Mucosa of descending colon (tissue), 3 donors: ENCODE results near the gene LYPD6. TPM values are rescaled to one million over a fixed set of nuclear protein-coding genes. Genes with fewer than 3 reads are reported as not detected.
A peak's percentile ranks its signal among the peaks of the same experiment; 100 is the strongest.

Source experiments
- ATAC-seq: fragments of 200-7000 bp; cut with Tn5 transposase; one replicate; pipeline ENCODE4 v1.9.1; 2020; ENCODE audit warnings: mild to moderate bottlenecking, moderate library complexity
- DNase-seq, 3 donors: peaks; one replicate each; pipeline ENCODE4 v3.0.0-alpha.2; 2020
- H3K36me3 ChIP-seq: fragments of 200-600 bp; one replicate; pipeline ENCODE4 v1.8.0; 2021; ENCODE audit warnings: low read depth, mild to moderate bottlenecking
- H3K4me1 ChIP-seq: fragments of 200-600 bp; one replicate; pipeline ENCODE4 v1.8.0; 2021; ENCODE audit warnings: low read depth, mild to moderate bottlenecking
- H3K4me3 ChIP-seq: fragments of 200-600 bp; one replicate; pipeline ENCODE4 v1.8.0; 2021; ENCODE audit warnings: mild to moderate bottlenecking
- H3K9me3 ChIP-seq: fragments of 200-600 bp; one replicate; pipeline ENCODE4 v1.8.0; 2021; ENCODE audit warnings: mild to moderate bottlenecking
- intact Hi-C, 2 donors: fragments of 100-400 bp; cut with DNase I in 1 of 2; cut with micrococcal nuclease in 1 of 2; formaldehyde crosslinking; loops; one replicate each; pipeline versions ENCODE4 v1.11.0 to v1.11.1; 2022; cut with DNase I, micrococcal nuclease
- total RNA-seq, 3 donors: library from RNA; stranded (reverse); fragmentation: NEBNext Ultra II Directional in 2 of 3; extraction: Animal tissue kit (Norgen Biotek cat#: 25700) in 2 of 3; gene quantifications; one replicate each; pipeline versions ENCODE4 v1.2.1 to v1.2.4, GENCODE V29; 2021 to 2023
- TF ChIP-seq, protein P1 (sequence below): fragments of 200-600 bp; IDR thresholded peaks from one replicate; pipeline ENCODE4 v1.8.0; 2022; ENCODE audit warnings: antibody characterized with exemption, mild to moderate bottlenecking
- donor health status: DM: no; HTN: no; CAD: no; lungs with moderate emphysema.
- donor health status: DM: no; HTN: no; CAD: no.
- donor health status: DM: no; HTN: yes; CAD: no.

Gene LYPD6
- total RNA-seq, 3 donors from 2014 or later: 2.0 to 2.4 (median 2.2) TPM

DNA sequence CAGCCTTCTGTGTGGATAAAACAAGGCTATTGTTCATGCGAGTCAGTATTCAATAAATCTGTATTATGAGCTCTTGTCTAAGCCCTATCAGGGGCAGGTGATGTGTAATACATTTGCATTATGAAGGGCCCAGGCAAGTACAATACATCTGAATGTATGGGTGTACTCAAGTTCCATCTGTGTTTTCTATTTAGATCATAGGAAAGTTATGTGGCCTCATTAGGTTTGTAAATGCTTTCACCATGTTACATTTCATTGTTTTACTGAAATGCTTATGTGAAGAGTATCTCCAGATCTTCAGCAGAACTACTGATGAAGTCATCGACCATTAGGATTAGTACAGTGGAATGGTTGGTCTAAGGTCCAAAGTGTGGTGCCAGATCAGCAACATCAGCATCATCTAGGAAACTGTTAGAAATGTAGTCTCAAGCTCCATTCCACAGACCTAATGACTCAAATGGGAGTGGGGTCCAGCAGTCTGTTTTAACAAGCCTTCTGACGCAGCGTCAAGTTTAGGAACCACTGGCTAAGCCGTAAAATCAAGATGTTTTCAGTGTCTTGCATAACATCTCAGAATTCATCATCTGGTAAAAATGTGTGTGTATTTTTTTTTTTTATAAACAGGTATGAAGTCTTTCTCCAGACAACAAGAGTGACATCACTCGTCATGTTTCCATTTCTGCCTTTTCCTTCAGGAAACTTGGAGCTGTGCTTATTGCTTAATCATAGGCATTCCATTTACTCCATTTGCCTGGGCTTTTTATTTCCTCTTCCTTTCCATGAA lies 80.5 kb downstream of the LYPD6 start:
- DNase-seq (no peak), ATAC-seq (peak; percentile 48)
- Histone ChIP-seq H3K36me3 (no peaks in the 10 kb centered on the region), H3K4me3 (no peak overlapping the region), H3K4me1 (no peaks in the 10 kb centered on the region), H3K9me3 (no peaks in the 10 kb centered on the region)
- TF ChIP-seq, protein P1, sequence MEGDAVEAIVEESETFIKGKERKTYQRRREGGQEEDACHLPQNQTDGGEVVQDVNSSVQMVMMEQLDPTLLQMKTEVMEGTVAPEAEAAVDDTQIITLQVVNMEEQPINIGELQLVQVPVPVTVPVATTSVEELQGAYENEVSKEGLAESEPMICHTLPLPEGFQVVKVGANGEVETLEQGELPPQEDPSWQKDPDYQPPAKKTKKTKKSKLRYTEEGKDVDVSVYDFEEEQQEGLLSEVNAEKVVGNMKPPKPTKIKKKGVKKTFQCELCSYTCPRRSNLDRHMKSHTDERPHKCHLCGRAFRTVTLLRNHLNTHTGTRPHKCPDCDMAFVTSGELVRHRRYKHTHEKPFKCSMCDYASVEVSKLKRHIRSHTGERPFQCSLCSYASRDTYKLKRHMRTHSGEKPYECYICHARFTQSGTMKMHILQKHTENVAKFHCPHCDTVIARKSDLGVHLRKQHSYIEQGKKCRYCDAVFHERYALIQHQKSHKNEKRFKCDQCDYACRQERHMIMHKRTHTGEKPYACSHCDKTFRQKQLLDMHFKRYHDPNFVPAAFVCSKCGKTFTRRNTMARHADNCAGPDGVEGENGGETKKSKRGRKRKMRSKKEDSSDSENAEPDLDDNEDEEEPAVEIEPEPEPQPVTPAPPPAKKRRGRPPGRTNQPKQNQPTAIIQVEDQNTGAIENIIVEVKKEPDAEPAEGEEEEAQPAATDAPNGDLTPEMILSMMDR: no peak
- intact Hi-C loops: no loop called here

DNA sequence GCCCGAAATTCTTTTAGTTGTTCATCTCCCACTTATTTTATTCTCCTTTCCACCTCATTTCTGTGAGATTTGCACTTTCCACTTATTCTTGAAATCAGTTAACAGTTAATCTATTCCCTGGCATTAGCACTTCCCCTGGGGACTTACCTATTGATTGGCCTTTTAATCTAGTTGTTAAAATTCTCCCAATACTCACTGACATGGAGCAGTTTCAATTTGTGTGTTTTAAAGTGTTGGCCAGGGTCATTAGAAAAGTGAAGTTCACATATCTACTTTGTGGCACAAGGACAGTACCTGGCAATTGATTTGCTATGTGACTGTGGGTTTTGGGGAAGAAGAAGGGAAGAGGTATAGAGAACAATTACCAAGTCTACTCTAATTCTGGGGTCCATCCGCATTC lies 83.1 kb downstream of the LYPD6 start:
- H3K9me3 ChIP-seq: no peaks in the 10 kb centered on the region
- DNase-seq (no peak), ATAC-seq (no peak)
- TF ChIP-seq, protein P1: no peak
- H3K4me1 ChIP-seq: no peaks in the 10 kb centered on the region
- intact Hi-C loops: no loop called here
- H3K36me3 ChIP-seq: no peaks in the 10 kb centered on the region
- no peak overlapping the region for H3K4me3 ChIP-seq

DNA sequence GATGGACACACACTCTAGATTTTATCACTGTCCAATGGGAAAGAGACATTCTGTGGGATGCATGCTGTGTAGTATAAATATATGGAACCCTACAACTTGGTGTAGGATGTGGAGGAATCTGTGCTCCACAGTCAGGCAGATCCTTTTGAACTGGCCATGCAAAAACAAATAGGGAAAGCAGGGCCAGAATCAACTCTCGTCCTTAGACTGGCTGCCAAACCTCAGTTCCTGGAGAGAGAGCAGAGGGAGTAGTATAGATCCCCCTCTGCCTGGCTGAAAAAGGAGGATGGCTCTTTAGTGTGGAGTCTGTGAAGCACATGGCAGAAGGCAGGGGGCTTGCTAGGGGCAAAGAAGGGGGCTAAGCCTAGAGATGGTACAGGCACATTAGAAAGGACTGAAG lies 84.7 kb downstream of the LYPD6 start:
- TF ChIP-seq, protein P1: no peak
- H3K4me3 ChIP-seq: no peak overlapping the region
- DNase-seq (no peak), ATAC-seq (no peak)
- H3K36me3 ChIP-seq: no peaks in the 10 kb centered on the region
- no peaks in the 10 kb centered on the region for H3K4me1 ChIP-seq
- no peaks in the 10 kb centered on the region for H3K9me3 ChIP-seq
- intact Hi-C loops: no loop called here

DNA sequence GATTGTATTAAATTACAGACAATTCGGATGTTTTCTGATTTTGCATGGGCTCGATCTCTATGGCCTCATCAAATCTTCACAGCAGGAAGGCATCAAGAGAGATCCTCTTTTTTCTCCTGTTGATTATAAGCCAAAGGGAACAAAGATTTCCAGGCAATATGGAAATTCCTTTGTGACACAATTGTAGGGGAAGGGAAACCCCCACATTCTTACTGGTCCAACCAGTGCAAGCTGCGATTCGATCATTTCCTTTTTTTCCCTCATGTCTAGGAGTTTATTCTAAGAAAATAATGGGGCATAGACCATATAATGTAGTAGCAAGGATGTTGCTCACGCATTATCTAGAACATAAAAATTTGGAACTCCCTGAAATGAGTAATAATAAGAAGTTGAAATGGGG lies 87.7 kb downstream of the LYPD6 start:
- Histone ChIP-seq H3K4me1 (peaks cover 5% of the 10 kb centered on the region), H3K4me3 (no peak overlapping the region), H3K9me3 (no peaks in the 10 kb centered on the region), H3K36me3 (no peaks in the 10 kb centered on the region)
- TF ChIP-seq, protein P1: no peak
- DNase-seq (no peak), ATAC-seq (no peak)
- intact Hi-C loops: no loop called here

DNA sequence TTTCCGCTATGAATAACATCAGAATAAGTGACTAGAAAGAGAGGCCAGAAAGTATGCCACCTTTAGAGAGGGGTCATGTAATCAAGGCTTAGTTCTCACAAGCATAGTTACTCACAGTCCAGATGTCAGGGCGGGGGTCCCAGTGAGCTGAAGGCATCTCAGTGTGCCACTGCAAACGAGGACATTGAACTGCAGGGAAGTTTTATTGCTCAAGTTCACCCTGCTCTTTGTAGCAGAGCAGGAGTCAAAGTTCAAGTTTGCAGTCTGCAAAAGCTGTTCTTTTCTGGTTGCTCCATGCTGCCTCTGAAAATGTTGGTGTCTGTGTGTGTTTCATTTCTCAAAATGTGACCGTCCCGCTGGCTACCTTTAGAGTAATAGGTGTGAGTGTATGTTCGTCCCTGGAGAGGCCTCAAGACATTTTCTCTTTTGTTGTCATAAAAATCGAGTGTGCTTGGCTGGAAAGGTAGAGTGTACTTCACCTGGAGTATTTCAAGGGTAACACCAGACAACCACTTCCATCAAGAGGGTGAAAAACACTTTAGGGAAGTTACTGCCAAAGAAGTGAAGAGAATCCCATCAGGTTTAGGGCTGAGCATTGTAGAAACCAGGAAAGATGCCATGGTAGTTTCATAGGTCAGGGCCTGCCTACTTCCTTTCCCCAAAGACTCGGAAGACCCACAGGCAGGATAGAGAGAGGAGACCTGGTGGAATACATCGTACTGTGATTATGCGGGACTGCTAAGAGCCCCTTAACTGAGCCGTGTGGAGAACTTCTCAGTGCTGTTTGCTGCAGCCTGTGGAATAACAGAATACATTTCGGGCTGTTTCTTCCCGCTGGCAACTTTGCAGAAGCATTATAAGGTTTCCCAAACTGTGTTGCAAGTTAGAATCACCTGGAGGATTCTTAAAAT lies 89.9 kb downstream of the LYPD6 start:
- TF ChIP-seq, protein P1: no peak
- Histone ChIP-seq H3K4me3 (no peak overlapping the region), H3K36me3 (no peaks in the 10 kb centered on the region), H3K9me3 (no peaks in the 10 kb centered on the region), H3K4me1 (peaks cover 5% of the 10 kb centered on the region)
- ATAC-seq (peak; percentile 87), DNase-seq (peak in 2 of 3 donors; percentile 34 to 35)
- intact Hi-C loops: no loop called here
